GM12878 (cell line): ENCODE measurements around the gene TSSK3. TPM values are rescaled to one million over a fixed set of nuclear protein-coding genes. Genes with fewer than 3 reads are reported as not detected.

Source experiments
- ATAC-seq: fragments of 200-7000 bp; cut with Tn5 transposase; 3 replicates; pipeline ENCODE4 v1.9.1; 2020; ENCODE audit warnings: mild to moderate bottlenecking, moderate library complexity
- BruUV-seq: library from RNA; stranded (reverse); fragments of 400-500 nt; replicated peaks from 2 replicates; lab custom pipeline; 2021; lab: Mats Ljungman, UMichigan
- CTCF ChIA-PET: fragments of 300-600 bp; sonication (Branson Sonifier 250); formaldehyde crosslinking; extraction: SDS; loops from one replicate; lab custom pipeline; 2021; ENCODE audit warnings: inconsistent platforms; lab: Yijun Ruan, JAX
- POLR2A ChIA-PET: fragments of 350-600 bp; formaldehyde crosslinking; extraction: SDS; loops from one replicate; lab custom pipeline; 2021; ENCODE audit warnings: inconsistent platforms; lab: Charles Lee
- RAD21 ChIA-PET: fragments of 300-600 bp; sonication (Branson Sonifier 250); formaldehyde crosslinking; loops from one replicate; lab custom pipeline; 2023; ENCODE audit warnings: antibody characterized with exemption; ENCODE audit not compliant: unreplicated experiment; lab: Charles Lee
- SMC1A ChIA-PET: fragments of 300-600 bp; sonication (Branson Sonifier 250); formaldehyde crosslinking; loops from one replicate; lab custom pipeline; 2023; ENCODE audit not compliant: unreplicated experiment, uncharacterized antibody; lab: Charles Lee
- DNase-seq: peaks from one replicate; pipeline ENCODE4 v3.0.0-alpha.2; 2011; ENCODE audit warnings: low read depth, low spot score
- FAIRE-seq: peaks from 3 replicates; lab custom pipeline; 2011; peaks lifted over from hg19 to GRCh38; lab: Jason Lieb, UNC
- H2AFZ ChIP-seq: 2 replicates; pipeline ENCODE4 v1.6.0; 2011; ENCODE audit warnings: low read depth, low read length, control low read depth; ENCODE audit not compliant: control insufficient read depth
- H3K27ac ChIP-seq: 2 replicates; pipeline ENCODE4 v1.5.1; 2011; ENCODE audit warnings: control low read depth; ENCODE audit not compliant: control insufficient read depth, insufficient read depth
- H3K27me3 ChIP-seq, 2 experiments: replicated peaks in 1 of 2; 2 replicates each; pipeline versions ENCODE4 v1.6.0 to v1.6.1; 2011; ENCODE audit warnings: low read length in 1 of 2; ENCODE audit not compliant: control insufficient read depth in 2 of 2, insufficient read depth in 2 of 2
- H3K36me3 ChIP-seq, 2 experiments: 2 replicates each; pipeline ENCODE4 v1.5.1; 2011; ENCODE audit warnings: low read length in 1 of 2; ENCODE audit not compliant: control insufficient read depth in 2 of 2, insufficient read depth in 2 of 2
- H3K4me1 ChIP-seq: 2 replicates; pipeline ENCODE4 v1.6.1; 2011; ENCODE audit warnings: mild to moderate bottlenecking, low read length, moderate library complexity, mixed read lengths; ENCODE audit not compliant: control insufficient read depth, insufficient read depth
- H3K4me2 ChIP-seq: 2 replicates; pipeline ENCODE4 v1.6.0; 2011; ENCODE audit warnings: control low read depth; ENCODE audit not compliant: control insufficient read depth, insufficient read depth
- H3K4me3 ChIP-seq: fragments of 200-600 bp; sonication (generic); 2 replicates; pipeline ENCODE4 v1.5.1; 2016
- H3K79me2 ChIP-seq: 2 replicates; pipeline ENCODE4 v1.6.0; 2011; ENCODE audit warnings: low read length; ENCODE audit not compliant: control insufficient read depth, insufficient read depth
- H3K9ac ChIP-seq: 2 replicates; pipeline ENCODE4 v1.8.0; 2011; ENCODE audit warnings: low read length, control low read depth, mixed read lengths; ENCODE audit not compliant: control insufficient read depth, insufficient read depth
- H3K9me3 ChIP-seq: replicated peaks from 3 replicates; pipeline ENCODE4 v1.5.1; 2011; ENCODE audit warnings: mild to moderate bottlenecking, low read length; ENCODE audit not compliant: control insufficient read depth, insufficient read depth
- H4K20me1 ChIP-seq: 2 replicates; pipeline ENCODE4 v1.6.0; 2011; ENCODE audit not compliant: control insufficient read depth, insufficient read depth
- BHLHE40 ChIP-seq, 2 experiments: fragments of 450-650 bp in 1 of 2; IDR thresholded peaks; 2 replicates each; pipeline ENCODE4 v1.6.1; 2011 to 2017; ENCODE audit warnings: low read depth in 2 of 2, borderline replicate concordance in 1 of 2, improper control_type of control experiment in 1 of 2, low read length in 1 of 2, mild to moderate bottlenecking in 1 of 2
- EGR1 ChIP-seq, 2 experiments: IDR thresholded peaks; 1 replicate in 1 of 2; 2 replicates in 1 of 2; pipeline ENCODE4 v1.6.1; 2011 to 2012; ENCODE audit warnings: low read depth in 2 of 2, low read length in 2 of 2, borderline replicate concordance in 1 of 2, mild to moderate bottlenecking in 1 of 2, moderate library complexity in 1 of 2
- NBN ChIP-seq: fragments of 450-650 bp; IDR thresholded peaks from 2 replicates; pipeline ENCODE4 v1.6.1; 2016
- NR2F1 ChIP-seq: fragments of 450-650 bp; conservative IDR thresholded peaks from 2 replicates; pipeline ENCODE4 v1.6.1; 2017; ENCODE audit warnings: mild to moderate bottlenecking
- RCOR1 ChIP-seq: conservative IDR thresholded peaks from 2 replicates; pipeline ENCODE4 v1.6.1; 2012; ENCODE audit warnings: low read depth, low read length, improper control_type of control experiment
- SREBF2 ChIP-seq: IDR thresholded peaks from 2 replicates; pipeline ENCODE4 v1.6.1; 2012; ENCODE audit warnings: mild to moderate bottlenecking, low read length
- WGBS: methylation state at CpG from one replicate; pipeline ENCODE4 v1.1.6; 2016; ENCODE audit warnings: low lambda C conversion rate; ENCODE audit not compliant: insufficient replicate concordance, insufficient coverage; ENCODE audit errors: missing lambda C conversion rate; 5-methylcytosine and 5-hydroxymethylcytosine counted together
- in situ Hi-C: fragments of 300-500 bp; cut with MboI; formaldehyde crosslinking; loops from 9 replicates; pipeline ENCODE4 v1.14.3; 2018; ENCODE audit warnings: mixed read lengths
- intact Hi-C: fragments of 100-400 bp; cut with micrococcal nuclease; formaldehyde crosslinking; loops from one replicate; pipeline ENCODE4 v1.14.2; 2022; ENCODE audit not compliant: unreplicated experiment
- polyA plus RNA-seq, 11 experiments: library from polyadenylated mRNA; depleted of rRNA in 4 of 11; unstranded in 6 of 11; stranded (reverse) in 5 of 11; fragments of >200 nt; fragmentation: Nextera tagmentation in 4 of 11; fragmentation: Illumina TruSeq in 1 of 11; extraction: Ambion mirVana in 4 of 11; extraction: Trizol in 1 of 11; gene quantifications; 1 replicate in 1 of 11; 2 replicates in 10 of 11; pipeline versions ENCODE4 v1.2.1 to v1.2.3, GENCODE V29; 2011 to 2016; ENCODE audit warnings: inconsistent platforms in 2 of 11, missing spikeins in 2 of 11, low read depth in 1 of 11
- total RNA-seq, 4 experiments: library from RNA; depleted of rRNA in 3 of 4; stranded (reverse); fragments of >200 nt in 3 of 4; fragmentation: Illumina TruSeq in 1 of 4; extraction: Trizol in 1 of 4; gene quantifications; 2 replicates each; pipeline versions ENCODE4 v1.2.1 to v1.2.3, GENCODE V29; 2013 to 2021
- TF ChIP-seq, protein P1 (sequence below): IDR thresholded peaks from 2 replicates; pipeline ENCODE4 v1.6.1; 2011; ENCODE audit warnings: low read depth, low read length, improper control_type of control experiment, borderline replicate concordance

TSSK3 gene
- total and polyA plus RNA-seq, 10 of the 15 experiments (the other 5 are each of a cell fraction or from before 2014, with no cell fraction given), result 0.42 to 0.82 (median 0.60) TPM

DNA sequence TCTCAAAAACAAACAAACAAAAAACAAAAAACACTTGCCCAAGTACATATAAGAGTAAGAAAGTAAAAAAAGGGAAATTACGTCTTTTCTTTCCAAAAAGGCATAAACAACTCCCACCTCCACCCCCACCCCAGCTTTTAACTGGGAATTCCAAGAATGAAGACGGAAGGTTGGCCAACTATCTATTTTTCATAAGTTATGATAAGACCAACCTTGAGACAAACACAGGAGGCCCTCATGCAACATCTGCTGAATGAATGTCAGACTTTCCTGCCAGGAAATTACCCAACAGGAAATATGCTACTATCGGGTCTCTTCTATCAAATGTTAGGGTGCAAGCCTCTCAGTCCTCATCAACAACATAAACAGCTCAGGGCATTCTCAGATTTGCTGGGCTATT, 30.0 kb downstream of the TSSK3 start:
- no peak overlapping the region for H3K9ac ChIP-seq
- ATAC-seq, result no peak
- 81% methylated on average over 3 of the region's 3 CpGs for WGBS
- DNase-seq, result no peak
- CTCF ChIA-PET, result interaction anchor here (1.0 to 3.0 kb wide), 3 partner anchors 9 to 144 kb away, joined by 3 to 13 read pairs (median 11); no protein-coding TSS in a partner anchor
- H3K27me3 ChIP-seq, result no peaks in the 10 kb centered on the region
- H3K36me3 ChIP-seq, result peaks cover 0 to 17% of the 10 kb centered on the region in 2 experiments; a peak in 1 of 4 replicates
- no peak for FAIRE-seq
- H3K4me2 ChIP-seq, result no peak overlapping the region
- POLR2A ChIA-PET, result no interaction called here
- in situ Hi-C loops (no loop called here), intact Hi-C loops (no loop called here)
- no peaks in the 10 kb centered on the region for H4K20me1 ChIP-seq
- H3K9me3 ChIP-seq, result no peaks in the 10 kb centered on the region; the same call in 2 of the 3 replicates
- peaks cover 12% of the 10 kb centered on the region for H3K79me2 ChIP-seq
- TF ChIP-seq NBN, result no peak
- H2AFZ ChIP-seq, result no peak overlapping the region
- RAD21 ChIA-PET, result interaction anchor here (1.0 kb wide), 1 partner anchor 9 kb away, joined by 3 read pairs; no protein-coding TSS in a partner anchor
- no peaks in the 10 kb centered on the region; the same call in 1 of the 2 replicates for H3K4me1 ChIP-seq
- SMC1A ChIA-PET, result interaction anchor here (0.8 kb wide), 1 partner anchor 128 kb away, joined by 3 read pairs; no protein-coding TSS in a partner anchor
- BruUV-seq, result no TSS peak
- no peak overlapping the region for H3K27ac ChIP-seq
- no peak overlapping the region for H3K4me3 ChIP-seq

DNA sequence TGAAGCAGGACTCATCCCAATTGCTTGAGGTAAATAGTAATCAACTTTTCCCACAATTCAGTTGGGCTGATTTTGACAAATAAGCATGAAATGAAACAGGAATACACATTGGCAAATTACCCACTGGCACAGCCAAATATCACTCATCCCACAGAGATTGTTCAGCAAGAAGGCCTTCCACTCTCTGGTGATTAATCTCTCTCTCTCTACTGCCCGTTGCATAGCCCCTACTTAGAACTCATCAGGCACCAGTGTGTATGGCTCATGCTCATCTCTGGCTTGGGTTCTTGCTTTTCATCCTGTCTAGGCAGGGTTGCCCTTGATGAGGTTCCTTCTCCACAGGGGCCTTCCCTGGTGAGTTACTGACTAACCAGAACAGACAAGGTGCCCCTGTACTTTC, 30.8 kb downstream of the TSSK3 start:
- in situ Hi-C loops, result no loop called here
- RAD21 ChIA-PET, result interaction anchor here (1.6 to 2.4 kb wide), 2 partner anchors 39 to 178 kb away, joined by 3 to 9 read pairs; no protein-coding TSS in a partner anchor
- Histone ChIP-seq H3K36me3 (peaks cover 0 to 15% of the 10 kb centered on the region in 2 experiments; a peak in 1 of 4 replicates), H3K27ac (no peak overlapping the region)
- TF ChIP-seq RCOR1 (no peak), BHLHE40 (IDR thresholded peaks at IDR 0.05; ENCODE audit: borderline replicate concordance in 1 of 2, low read depth in 2 of 2, low read length in 1 of 2) (no peak), SREBF2 (no peak), NR2F1 (no peak), EGR1 (IDR thresholded peaks at IDR 0.05; ENCODE audit: borderline replicate concordance in 1 of 2, low read depth in 2 of 2, low read length in 2 of 2) (no peak)
- TF ChIP-seq, protein P1, sequence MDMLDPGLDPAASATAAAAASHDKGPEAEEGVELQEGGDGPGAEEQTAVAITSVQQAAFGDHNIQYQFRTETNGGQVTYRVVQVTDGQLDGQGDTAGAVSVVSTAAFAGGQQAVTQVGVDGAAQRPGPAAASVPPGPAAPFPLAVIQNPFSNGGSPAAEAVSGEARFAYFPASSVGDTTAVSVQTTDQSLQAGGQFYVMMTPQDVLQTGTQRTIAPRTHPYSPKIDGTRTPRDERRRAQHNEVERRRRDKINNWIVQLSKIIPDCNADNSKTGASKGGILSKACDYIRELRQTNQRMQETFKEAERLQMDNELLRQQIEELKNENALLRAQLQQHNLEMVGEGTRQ, result no peak
- TF ChIP-seq, all 136 proteins: peak for 0
- Histone ChIP-seq H3K9ac (no peak overlapping the region; the same call in 1 of the 2 replicates), H3K27me3 (no peaks in the 10 kb centered on the region), H4K20me1 (no peaks in the 10 kb centered on the region), H3K79me2 (peaks cover 12% of the 10 kb centered on the region), H2AFZ (no peak overlapping the region), H3K4me1 (no peaks in the 10 kb centered on the region; the same call in 1 of the 2 replicates), H3K4me3 (peak overlapping the region; percentile 78), H3K4me2 (peak overlapping the region; percentile 80), H3K9me3 (no peaks in the 10 kb centered on the region; the same call in 2 of the 3 replicates)
- TSS peak; percentile 75 for BruUV-seq
- ChIA-PET SMC1A (interaction anchor here (2.0 kb wide), 1 partner anchor 56 kb away, joined by 15 read pairs; the partner anchor contains the start of gene MARCKSL1), POLR2A (interaction anchor here (2.0 kb wide), 1 partner anchor 60 kb away, joined by 7 read pairs; no protein-coding TSS in a partner anchor), CTCF (interaction anchor here (1.0 to 2.7 kb wide), 3 partner anchors 77 to 177 kb away, joined by 3 to 15 read pairs (median 13); no protein-coding TSS in a partner anchor)
- DNase-seq (no peak), ATAC-seq (no peak), FAIRE-seq (no peak)
- WGBS, result 0% methylated on average over 1 of the region's 1 CpG
- intact Hi-C loops, result no loop called here
